GM12864 (cell line): ENCODE results near the gene DDX46.

Source experiments
- DNase-seq: peaks from one replicate; pipeline ENCODE4 v3.0.0-alpha.2; 2011; ENCODE audit warnings: low read depth
- H3K4me3 ChIP-seq: 2 replicates; pipeline ENCODE4 v1.5.1; 2011; ENCODE audit warnings: mild to moderate bottlenecking, low read depth, low read length, control low read depth
- CTCF ChIP-seq: IDR thresholded peaks from 2 replicates; pipeline ENCODE4 v1.5.1; 2011; ENCODE audit warnings: low read depth, mild to moderate bottlenecking, moderate library complexity, low read length, control low read depth, inconsistent platforms; ENCODE audit errors: missing control alignments

The DDX46 gene

DNA sequence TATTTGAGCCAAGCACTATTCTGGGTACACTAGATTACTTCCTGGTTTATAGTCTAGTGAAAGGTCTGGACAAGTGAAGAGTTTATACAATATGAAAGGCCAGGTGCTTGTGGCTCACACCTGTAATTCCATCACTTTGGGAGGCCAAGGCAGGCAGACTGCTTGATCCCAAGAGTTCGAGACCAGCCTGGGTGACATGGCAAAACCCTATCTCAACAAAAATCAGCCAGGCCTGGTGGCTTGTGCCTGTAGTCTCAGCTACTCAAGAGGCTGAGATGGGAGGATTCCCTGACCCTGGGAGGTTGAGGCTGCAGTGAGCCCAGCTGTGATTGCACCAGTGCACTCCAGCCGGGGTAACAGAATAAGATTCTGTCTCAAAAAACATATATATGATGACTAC is 106.1 kb downstream of the DDX46 start:
- no peak for DNase-seq
- TF ChIP-seq CTCF = no peak
- no peak overlapping the region for H3K4me3 ChIP-seq

DNA sequence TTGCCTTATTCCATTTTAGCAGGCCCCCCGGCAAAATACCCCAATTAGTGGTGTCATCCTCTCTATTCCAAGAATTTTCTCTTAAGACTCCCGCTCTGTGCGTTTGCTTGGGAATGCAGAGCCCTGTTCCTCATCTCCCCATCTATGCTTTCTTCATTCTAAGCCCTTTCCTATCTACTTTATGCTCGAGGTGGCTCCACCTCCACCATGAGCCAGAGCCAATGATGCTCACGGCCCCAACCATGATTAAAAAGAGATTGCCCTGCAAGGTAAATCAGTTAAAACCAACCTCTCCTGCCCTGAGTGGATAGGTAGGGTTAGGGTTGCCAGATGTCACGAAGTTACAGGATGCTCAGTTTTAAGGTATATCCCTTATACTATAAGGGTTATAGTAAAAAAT is 114.9 kb downstream of the DDX46 start:
- no peak for DNase-seq
- peak overlapping the region; percentile 87; the same call in 1 of the 2 replicates for H3K4me3 ChIP-seq
- no peak for TF ChIP-seq CTCF

DNA sequence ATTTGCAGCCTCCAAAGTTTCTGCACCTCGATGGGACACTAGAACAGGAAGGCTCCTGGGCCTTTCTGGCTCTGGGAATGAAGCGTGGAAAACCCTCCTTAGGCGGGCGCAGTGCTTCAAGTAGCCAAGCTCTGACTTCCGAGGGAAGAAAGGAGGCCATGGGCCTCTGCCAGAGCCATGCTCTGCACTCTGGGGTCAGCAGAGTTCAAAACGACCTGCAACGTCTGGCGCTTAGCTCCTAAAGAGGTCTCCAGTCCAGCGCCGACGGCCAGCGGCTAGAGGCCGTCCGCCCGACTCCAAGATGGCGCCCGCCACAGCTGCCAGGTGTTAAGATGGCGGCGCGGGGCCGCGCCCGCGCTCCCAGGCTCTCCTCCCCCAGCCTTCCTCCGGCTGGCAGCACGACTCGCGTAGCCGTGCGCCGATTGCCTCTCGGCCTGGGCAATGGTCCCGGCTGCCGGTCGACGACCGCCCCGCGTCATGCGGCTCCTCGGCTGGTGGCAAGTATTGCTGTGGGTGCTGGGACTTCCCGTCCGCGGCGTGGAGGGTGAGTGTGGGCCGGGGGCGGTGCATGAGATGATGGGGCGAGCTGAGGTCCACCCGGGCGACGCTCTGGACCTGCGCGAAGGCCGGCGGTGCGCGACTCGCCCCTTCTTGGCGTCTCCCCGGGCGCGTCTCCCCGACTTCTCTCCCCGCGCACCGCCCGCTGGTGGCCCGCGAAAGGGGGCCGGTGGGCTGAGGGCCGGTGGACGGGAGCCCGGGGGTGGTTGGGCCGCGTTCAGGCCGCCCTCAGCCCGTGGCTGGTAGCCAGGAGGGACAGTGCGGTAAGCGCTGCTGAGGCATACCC is 115.6 kb downstream of the DDX46 start, which contains the start of gene TXNDC15:
Gene TXNDC15 (plus strand): TSS at position 385 of the 844 bp plus-strand sequence. CDS start 57 bp downstream, at position 442.
- no peak for TF ChIP-seq CTCF
- H3K4me3 ChIP-seq = peak within 1 kb of the TSS; percentile 87
- DNase-seq = peak; percentile 53

- peak; percentile 43 for DNase-seq
- peak overlapping the region; percentile 87 for H3K4me3 ChIP-seq
- no peak for TF ChIP-seq CTCF
These were observed 116.5 kb downstream of the DDX46 start for GRCh38 chr5:134874831-134875655.

DNA sequence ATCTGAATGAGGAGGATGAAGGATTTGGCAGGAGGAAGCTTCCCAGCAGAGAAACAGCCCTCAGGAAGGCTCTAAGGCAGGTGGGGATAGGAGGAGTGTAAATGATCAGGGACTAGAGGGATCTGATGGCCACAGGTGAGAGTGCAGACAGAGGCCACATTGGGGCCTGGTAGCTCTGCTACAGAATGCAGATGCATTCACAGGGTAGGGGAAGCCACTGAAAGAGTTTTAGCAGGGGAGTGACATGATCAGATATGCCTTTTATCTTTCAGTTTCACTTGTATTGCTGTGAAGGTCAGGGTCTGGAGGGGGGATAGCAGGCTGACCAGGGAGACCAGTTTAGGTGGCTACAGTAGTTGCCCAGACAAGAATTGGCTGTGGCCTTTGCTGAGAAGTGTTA is 118.6 kb downstream of the DDX46 start:
- no peak for TF ChIP-seq CTCF
- DNase-seq = no peak
- no peak overlapping the region for H3K4me3 ChIP-seq

GRCh38 chr5:134878403-134878802 is 119.8 kb downstream of the DDX46 start:
- no peak for DNase-seq
- H3K4me3 ChIP-seq = no peak overlapping the region
- no peak for TF ChIP-seq CTCF
